Tibial nerve (tissue), 3 donors: ENCODE measurements around the gene CLEC4F.

ENCODE experiments used
- POLR2A ChIP-seq, 2 donors: fragments of 450-650 bp; IDR thresholded peaks; one replicate each; pipeline ENCODE4 v1.6.1; 2017; ENCODE audit warnings: antibody characterized with exemption in 2 of 2, mild to moderate bottlenecking in 2 of 2, moderate library complexity in 2 of 2
- TF ChIP-seq, protein P1 (sequence below), 5 experiments: fragments of 200-600 bp in 3 of 5; fragments of 450-650 bp in 2 of 5; sonication (generic) in 3 of 5; IDR thresholded peaks; one replicate each; pipeline ENCODE4 v1.5.1; 2016 to 2019; ENCODE audit warnings: antibody characterized with exemption in 5 of 5, mild to moderate bottlenecking in 3 of 5, moderate library complexity in 2 of 5

DNA sequence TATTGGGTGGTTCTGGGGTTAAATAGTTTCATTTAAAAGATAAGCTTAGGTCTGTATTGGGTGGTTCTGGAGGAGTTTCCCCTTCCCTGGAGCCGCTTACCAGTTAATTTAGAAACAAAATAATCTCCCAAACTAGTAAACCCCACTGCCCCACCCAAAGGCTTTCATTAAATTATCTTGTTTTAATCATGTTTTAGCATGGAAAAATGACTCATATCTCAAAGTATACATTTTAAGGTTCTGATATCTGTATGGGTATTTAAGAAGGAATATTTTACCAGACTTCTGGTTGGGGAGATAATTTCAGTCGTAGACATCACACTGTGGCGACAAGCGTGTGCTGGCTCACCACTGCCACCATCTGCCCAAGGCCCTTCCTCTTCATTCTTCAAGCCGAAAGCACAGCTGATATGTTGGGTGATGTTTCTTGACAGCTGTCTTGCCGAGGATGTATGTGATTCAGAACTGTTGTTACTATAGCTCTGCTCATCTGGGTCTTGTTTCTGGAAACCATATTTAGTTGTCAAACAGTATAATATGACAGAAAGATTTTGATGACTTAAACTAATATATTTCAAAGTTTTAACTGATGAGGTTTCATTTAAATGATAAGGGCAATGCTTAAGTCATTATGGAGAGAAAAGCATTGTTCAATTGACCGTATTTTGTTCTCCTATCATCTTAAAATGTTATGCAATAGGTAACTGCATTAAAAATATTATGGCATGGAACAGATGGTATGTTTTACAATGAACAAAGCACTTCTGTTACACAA lies 35.1 kb downstream of the CLEC4F start:
- TF ChIP-seq, protein P1, sequence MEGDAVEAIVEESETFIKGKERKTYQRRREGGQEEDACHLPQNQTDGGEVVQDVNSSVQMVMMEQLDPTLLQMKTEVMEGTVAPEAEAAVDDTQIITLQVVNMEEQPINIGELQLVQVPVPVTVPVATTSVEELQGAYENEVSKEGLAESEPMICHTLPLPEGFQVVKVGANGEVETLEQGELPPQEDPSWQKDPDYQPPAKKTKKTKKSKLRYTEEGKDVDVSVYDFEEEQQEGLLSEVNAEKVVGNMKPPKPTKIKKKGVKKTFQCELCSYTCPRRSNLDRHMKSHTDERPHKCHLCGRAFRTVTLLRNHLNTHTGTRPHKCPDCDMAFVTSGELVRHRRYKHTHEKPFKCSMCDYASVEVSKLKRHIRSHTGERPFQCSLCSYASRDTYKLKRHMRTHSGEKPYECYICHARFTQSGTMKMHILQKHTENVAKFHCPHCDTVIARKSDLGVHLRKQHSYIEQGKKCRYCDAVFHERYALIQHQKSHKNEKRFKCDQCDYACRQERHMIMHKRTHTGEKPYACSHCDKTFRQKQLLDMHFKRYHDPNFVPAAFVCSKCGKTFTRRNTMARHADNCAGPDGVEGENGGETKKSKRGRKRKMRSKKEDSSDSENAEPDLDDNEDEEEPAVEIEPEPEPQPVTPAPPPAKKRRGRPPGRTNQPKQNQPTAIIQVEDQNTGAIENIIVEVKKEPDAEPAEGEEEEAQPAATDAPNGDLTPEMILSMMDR (IDR thresholded peaks at IDR 0.05) = peak in 2 of 5 experiments; percentile 15 to 21
- TF ChIP-seq POLR2A (IDR thresholded peaks at IDR 0.05) = no peak
